HFF-Myc (cell line): ENCODE measurements around the gene RPTOR.

Source experiments
- DNase-seq: peaks from one replicate; pipeline ENCODE4 v3.0.0-alpha.2; 2011; ENCODE audit warnings: low read depth; ENCODE audit errors: extremely low read depth
- H3K4me3 ChIP-seq: replicated peaks from 2 replicates; pipeline ENCODE4 v1.5.1; 2011; ENCODE audit warnings: low read depth, mild to moderate bottlenecking, control low read depth, low read length
- CTCF ChIP-seq: IDR thresholded peaks from 2 replicates; pipeline ENCODE4 v1.5.1; 2012; ENCODE audit warnings: mild to moderate bottlenecking, low read depth, low read length, control low read depth; ENCODE audit errors: missing control alignments

RPTOR gene

GRCh38 chr17:80507965-80508364 lies 36.7 kb upstream of the RPTOR start:
- no peak for DNase-seq
- no peak overlapping the region for H3K4me3 ChIP-seq
- TF ChIP-seq CTCF: no peak

- no peak overlapping the region for H3K4me3 ChIP-seq
- DNase-seq: no peak
- TF ChIP-seq CTCF: no peak
These were observed 35.3 kb upstream of the RPTOR start for GRCh38 chr17:80509311-80509710.

GRCh38 chr17:80510132-80510531 lies 34.5 kb upstream of the RPTOR start:
- no peak for DNase-seq
- no peak for TF ChIP-seq CTCF
- no peak overlapping the region for H3K4me3 ChIP-seq

- no peak overlapping the region for H3K4me3 ChIP-seq
- DNase-seq: no peak
- TF ChIP-seq CTCF: no peak
These were observed 33.9 kb upstream of the RPTOR start for GRCh38 chr17:80510772-80511171.

GRCh38 chr17:80511222-80512180 lies 33.1 kb upstream of the RPTOR start:
- no peak for TF ChIP-seq CTCF
- DNase-seq: no peak
- H3K4me3 ChIP-seq: no peak overlapping the region

GRCh38 chr17:80512233-80512632 lies 32.4 kb upstream of the RPTOR start:
- TF ChIP-seq CTCF: no peak
- no peak overlapping the region for H3K4me3 ChIP-seq
- DNase-seq: no peak
